Lower lobe of right lung (tissue), 2 donors: ENCODE results near the gene TUBA8. TPM values are rescaled to one million over a fixed set of nuclear protein-coding genes. Genes with fewer than 3 reads are reported as not detected.

Experiments
- ATAC-seq, 2 donors: fragments of 200-7000 bp; cut with Tn5 transposase; one replicate each; pipeline ENCODE4 v1.9.1; 2020 to 2022; ENCODE audit warnings: mild to moderate bottlenecking in 2 of 2, moderate library complexity in 2 of 2
- DNase-seq: peaks from one replicate; pipeline ENCODE4 v3.0.0-alpha.2; 2020
- H3K27ac ChIP-seq: fragments of 200-600 bp; one replicate; pipeline ENCODE4 v1.8.0; 2022
- H3K27me3 ChIP-seq: fragments of 200-600 bp; one replicate; pipeline ENCODE4 v1.8.0; 2022; ENCODE audit warnings: low read depth
- H3K36me3 ChIP-seq: fragments of 200-600 bp; one replicate; pipeline ENCODE4 v1.8.0; 2022; ENCODE audit warnings: mild to moderate bottlenecking
- H3K4me1 ChIP-seq: fragments of 200-600 bp; one replicate; pipeline ENCODE4 v1.8.0; 2022
- H3K4me3 ChIP-seq: fragments of 200-600 bp; one replicate; pipeline ENCODE4 v1.8.0; 2022; ENCODE audit warnings: mild to moderate bottlenecking
- H3K9me3 ChIP-seq: fragments of 200-600 bp; one replicate; pipeline ENCODE4 v1.8.0; 2022
- intact Hi-C: fragments of 100-400 bp; cut with DNase I; formaldehyde crosslinking; loops from one replicate; pipeline ENCODE4 v1.11.0; 2022
- total RNA-seq: library from RNA; stranded (reverse); fragmentation: NEBNext Ultra II Directional; extraction: Animal tissue kit (Norgen Biotek cat#: 25700); gene quantifications from one replicate; pipeline ENCODE4 v1.2.1, GENCODE V29; 2021
- TF ChIP-seq, protein P1 (sequence below): fragments of 200-600 bp; IDR thresholded peaks from one replicate; pipeline ENCODE4 v1.8.0; 2022; ENCODE audit warnings: antibody characterized with exemption, mild to moderate bottlenecking
- donor health status: DM: no; HTN: yes; CAD: no; lungs with severe emphysema.

Gene TUBA8
- total RNA-seq, 1 donor from 2014 or later, result 1.3 TPM

DNA sequence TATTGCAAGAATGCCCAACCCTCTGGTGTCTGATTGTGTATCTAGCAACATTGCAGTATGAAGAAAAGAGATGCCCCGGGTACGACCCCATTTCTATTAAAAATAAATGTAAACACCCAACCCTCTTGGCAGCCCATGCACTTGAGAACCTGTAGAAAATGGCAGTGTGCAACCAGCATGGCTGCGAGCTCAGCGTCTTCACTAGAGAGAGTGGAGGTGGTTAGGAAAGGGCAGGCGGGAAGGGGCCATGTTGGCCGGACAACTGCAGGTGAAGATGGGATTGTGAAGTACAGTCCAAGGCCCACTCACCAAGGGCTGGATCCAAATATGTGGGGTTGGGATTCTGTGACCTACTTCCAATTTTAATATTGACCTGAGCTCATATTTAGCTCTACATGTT is 16.9 kb upstream of the TUBA8 start:
- intact Hi-C loops, result no loop called here
- no peak for DNase-seq
- peaks cover 9% of the 10 kb centered on the region for H3K4me1 ChIP-seq
- no peaks in the 10 kb centered on the region for H3K9me3 ChIP-seq
- no peaks in the 10 kb centered on the region for H3K27me3 ChIP-seq
- no peak for ATAC-seq
- no peak overlapping the region for H3K27ac ChIP-seq
- H3K36me3 ChIP-seq, result peaks cover 37% of the 10 kb centered on the region
- no peak overlapping the region for H3K4me3 ChIP-seq
- TF ChIP-seq, protein P1, sequence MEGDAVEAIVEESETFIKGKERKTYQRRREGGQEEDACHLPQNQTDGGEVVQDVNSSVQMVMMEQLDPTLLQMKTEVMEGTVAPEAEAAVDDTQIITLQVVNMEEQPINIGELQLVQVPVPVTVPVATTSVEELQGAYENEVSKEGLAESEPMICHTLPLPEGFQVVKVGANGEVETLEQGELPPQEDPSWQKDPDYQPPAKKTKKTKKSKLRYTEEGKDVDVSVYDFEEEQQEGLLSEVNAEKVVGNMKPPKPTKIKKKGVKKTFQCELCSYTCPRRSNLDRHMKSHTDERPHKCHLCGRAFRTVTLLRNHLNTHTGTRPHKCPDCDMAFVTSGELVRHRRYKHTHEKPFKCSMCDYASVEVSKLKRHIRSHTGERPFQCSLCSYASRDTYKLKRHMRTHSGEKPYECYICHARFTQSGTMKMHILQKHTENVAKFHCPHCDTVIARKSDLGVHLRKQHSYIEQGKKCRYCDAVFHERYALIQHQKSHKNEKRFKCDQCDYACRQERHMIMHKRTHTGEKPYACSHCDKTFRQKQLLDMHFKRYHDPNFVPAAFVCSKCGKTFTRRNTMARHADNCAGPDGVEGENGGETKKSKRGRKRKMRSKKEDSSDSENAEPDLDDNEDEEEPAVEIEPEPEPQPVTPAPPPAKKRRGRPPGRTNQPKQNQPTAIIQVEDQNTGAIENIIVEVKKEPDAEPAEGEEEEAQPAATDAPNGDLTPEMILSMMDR, result no peak

DNA sequence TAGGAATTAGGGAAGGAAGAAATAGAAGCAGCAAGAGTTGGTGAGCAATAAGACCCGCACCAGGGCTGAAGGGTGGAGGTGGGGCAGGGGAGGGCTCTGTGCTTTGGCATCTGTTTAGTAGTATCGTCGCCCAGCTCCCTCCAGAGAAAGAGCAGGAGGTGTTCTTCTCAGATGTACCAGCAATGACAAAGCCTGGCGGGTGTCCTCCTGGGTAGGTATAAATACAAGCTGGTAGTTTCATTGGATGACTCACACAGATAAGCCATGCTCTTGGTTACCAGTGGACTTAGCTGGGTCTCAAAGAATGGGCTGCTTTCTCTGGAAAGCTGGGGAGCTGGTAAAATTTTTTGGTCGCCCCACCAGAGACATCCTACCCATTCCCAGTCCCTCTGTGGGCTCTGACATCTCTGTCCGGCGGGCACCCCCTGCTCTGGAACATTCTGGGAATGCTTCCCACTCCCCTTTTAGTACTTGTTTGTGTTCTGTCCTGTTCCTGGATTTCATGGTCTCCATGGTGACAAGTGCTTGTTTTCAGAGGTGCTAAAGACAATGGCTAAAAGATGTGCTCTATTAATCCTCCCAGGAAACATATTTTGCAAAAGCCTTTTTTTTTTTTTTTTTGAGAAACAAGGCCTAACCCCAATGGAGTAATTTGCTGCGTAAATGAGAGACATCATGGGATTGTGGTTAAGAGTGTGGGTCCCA is 15.4 kb upstream of the TUBA8 start:
- peaks cover 9% of the 10 kb centered on the region for H3K4me1 ChIP-seq
- TF ChIP-seq, protein P1, result no peak
- intact Hi-C loops, result no loop called here
- ATAC-seq (no peak), DNase-seq (no peak)
- no peaks in the 10 kb centered on the region for H3K9me3 ChIP-seq
- no peak overlapping the region for H3K27ac ChIP-seq
- H3K4me3 ChIP-seq, result no peak overlapping the region
- peaks cover 21% of the 10 kb centered on the region for H3K36me3 ChIP-seq
- H3K27me3 ChIP-seq, result no peaks in the 10 kb centered on the region

DNA sequence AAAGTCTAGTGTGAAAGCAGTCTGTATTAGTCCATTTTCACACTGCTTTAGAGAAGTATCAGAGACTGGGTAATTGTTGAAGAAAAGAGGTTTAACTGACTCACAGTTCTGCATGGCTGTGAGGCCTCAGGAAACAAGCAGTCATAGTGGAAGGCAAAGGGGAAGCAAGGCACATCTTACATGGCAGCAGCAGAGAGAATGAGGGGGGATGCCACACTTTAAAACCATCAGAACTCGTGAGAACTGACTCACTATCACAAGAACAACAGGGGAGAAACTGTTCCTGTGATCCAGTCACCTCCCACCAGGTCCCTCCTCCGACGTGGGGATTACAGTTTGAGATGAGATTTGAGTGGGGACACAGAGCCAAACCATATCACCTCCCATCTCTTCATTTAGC is 13.8 kb upstream of the TUBA8 start:
- no peaks in the 10 kb centered on the region for H3K9me3 ChIP-seq
- intact Hi-C loops, result no loop called here
- no peak for DNase-seq
- H3K27ac ChIP-seq, result no peak overlapping the region
- TF ChIP-seq, protein P1, result no peak
- no peak for ATAC-seq
- H3K27me3 ChIP-seq, result no peaks in the 10 kb centered on the region
- H3K36me3 ChIP-seq, result peaks cover 19% of the 10 kb centered on the region
- H3K4me3 ChIP-seq, result no peak overlapping the region
- H3K4me1 ChIP-seq, result no peaks in the 10 kb centered on the region

DNA sequence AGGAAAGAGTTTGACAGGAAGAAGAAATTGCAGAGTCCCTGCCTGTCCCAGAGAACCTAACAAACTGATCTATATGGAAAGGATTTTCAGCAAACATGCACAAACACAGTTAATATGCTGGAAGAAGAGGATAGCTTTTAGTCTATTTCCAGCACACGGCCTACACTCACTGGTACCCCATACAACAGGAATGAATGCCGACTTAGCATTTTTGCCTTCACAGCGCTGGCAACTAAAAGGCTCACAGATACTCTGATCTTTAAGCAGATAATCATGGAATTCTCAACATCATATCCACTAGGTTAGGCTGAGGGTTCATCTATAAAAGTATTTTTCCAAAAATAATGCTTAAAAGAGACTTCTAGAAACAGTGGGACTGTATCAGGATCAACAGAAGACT is 9.8 kb upstream of the TUBA8 start:
- DNase-seq (no peak), ATAC-seq (no peak)
- TF ChIP-seq, protein P1, result no peak
- Histone ChIP-seq H3K4me3 (no peak overlapping the region), H3K27me3 (no peaks in the 10 kb centered on the region), H3K9me3 (no peaks in the 10 kb centered on the region), H3K27ac (no peak overlapping the region), H3K4me1 (no peaks in the 10 kb centered on the region), H3K36me3 (peaks cover 12% of the 10 kb centered on the region)
- intact Hi-C loops, result no loop called here

DNA sequence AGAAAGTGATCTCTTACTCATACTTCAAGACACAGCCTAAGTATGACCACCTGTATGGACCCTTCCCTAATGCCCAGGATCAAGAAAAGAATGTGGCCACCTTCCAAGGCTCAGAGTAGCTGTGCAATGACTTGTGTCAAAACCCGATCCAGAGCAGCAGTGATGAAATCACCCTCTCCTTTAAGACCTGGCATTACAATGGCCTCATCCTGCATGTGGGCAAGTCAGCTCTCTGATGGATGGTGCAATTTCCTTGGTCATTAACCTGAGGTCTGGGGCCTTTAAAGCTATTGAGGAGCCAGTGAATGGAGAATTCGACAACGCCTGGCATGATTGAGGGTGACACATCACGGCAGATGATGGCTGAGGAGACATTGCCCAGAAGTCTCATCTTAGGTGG is 9.1 kb upstream of the TUBA8 start:
- ATAC-seq, result no peak

More for the DNA sequence above, 9.1 kb upstream of the TUBA8 start:
- H3K27ac ChIP-seq, result no peak overlapping the region
- no peaks in the 10 kb centered on the region for H3K9me3 ChIP-seq
- TF ChIP-seq, protein P1, result no peak
- H3K27me3 ChIP-seq, result no peaks in the 10 kb centered on the region
- H3K4me3 ChIP-seq, result no peak overlapping the region
- H3K36me3 ChIP-seq, result peaks cover 6% of the 10 kb centered on the region
- no peaks in the 10 kb centered on the region for H3K4me1 ChIP-seq
- intact Hi-C loops, result no loop called here
- no peak for DNase-seq
